HG03354 (cell line): ENCODE data around the gene OR51I2.

Experiments
- ATAC-seq: cut with Tn5 transposase; IDR thresholded peaks from one replicate; pipeline ENCODE4 v1.9.1; 2021; ENCODE audit warnings: mild to moderate bottlenecking; ENCODE audit not compliant: unreplicated experiment, poor library complexity, severe bottlenecking

Gene OR51I2, protein sequence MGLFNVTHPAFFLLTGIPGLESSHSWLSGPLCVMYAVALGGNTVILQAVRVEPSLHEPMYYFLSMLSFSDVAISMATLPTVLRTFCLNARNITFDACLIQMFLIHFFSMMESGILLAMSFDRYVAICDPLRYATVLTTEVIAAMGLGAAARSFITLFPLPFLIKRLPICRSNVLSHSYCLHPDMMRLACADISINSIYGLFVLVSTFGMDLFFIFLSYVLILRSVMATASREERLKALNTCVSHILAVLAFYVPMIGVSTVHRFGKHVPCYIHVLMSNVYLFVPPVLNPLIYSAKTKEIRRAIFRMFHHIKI

DNA sequence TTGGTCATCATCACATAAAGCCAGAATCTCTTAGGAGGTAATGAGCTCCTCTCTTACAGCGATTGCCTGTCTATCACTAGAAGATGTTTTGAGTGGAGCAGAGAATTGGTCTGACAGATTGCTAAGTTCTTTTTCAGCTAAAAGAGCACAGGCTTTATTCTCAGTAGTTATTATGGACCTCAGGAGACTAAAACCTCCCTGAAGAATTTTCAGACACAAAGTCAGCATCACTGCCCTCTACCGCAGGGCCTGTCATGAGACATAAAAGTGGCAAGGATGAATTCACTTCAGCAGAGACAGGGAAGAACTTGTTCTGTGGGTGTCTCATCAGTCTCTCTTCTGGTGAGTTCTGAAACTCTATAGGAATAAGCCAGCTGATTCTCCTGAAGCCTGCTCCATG, at the start of gene OR51I2:
Gene OR51I2, plus strand, starts transcription at position 301 of the 400 bp plus-strand sequence. CDS start 4,166 bp downstream, outside the sequence.
- no peak for ATAC-seq

DNA sequence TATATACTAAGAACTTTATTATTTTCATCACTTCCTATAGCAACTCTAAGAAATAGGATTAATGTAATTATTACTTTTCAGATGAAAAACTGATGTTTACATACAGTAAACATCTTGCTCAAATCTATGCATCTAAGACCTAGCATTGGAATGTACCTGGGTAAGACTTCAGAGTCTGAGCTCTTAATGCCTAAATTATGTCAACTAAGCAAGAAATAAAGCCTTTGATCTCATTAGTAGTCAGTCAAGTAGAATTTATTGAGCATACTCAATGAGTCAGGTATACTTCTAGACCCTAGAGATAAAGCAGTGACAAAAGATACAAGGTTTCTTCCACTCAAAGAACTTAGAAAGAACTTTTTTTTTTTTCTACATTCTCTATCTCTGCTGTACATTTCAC, 44.0 kb upstream of the OR51I2 start:
- no peak for ATAC-seq

DNA sequence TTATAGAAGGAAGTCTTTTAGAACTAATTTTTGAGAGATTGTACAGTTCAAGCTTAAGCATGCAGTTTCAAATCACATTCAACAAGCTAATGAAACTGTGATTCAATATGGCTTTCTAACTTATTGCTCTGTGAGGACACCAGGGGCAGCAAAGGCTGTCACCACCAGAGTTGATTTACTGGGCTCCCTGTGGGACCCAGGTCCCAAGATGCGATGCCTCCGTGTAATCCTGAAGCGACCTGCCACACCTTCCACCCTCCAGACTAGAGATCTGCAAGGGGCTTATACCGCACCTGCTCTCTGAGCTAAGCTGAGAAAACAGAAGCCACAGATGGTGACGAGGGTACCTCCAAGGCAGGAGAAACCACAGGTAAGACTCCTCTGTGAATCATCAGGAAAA, 28.1 kb upstream of the OR51I2 start:
- ATAC-seq, result no peak

DNA sequence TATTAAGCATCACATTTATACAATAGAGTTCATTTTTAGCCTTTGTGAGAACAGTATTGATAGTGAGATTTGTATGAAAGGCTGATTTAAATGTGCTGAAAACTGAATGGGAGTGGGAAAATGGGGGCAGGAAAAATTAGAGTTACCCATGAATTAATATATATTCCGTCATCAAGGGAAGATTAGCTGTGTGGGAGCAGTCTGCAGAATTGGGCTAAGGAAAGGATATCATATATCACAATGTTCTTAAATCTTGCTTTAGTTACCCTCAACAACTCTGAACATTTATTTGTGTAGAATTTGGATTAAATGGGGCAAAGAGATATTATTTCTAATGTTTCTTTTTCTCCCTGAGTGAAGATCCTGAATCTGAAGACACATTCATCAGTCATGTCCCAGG, 27.3 kb upstream of the OR51I2 start, which contains the start of gene OR51Q1:
Gene OR51Q1, plus strand, starts transcription at position 301 of the 400 bp plus-strand sequence. Its CDS starts 90 bp downstream, at position 391.
- no peak for ATAC-seq

DNA sequence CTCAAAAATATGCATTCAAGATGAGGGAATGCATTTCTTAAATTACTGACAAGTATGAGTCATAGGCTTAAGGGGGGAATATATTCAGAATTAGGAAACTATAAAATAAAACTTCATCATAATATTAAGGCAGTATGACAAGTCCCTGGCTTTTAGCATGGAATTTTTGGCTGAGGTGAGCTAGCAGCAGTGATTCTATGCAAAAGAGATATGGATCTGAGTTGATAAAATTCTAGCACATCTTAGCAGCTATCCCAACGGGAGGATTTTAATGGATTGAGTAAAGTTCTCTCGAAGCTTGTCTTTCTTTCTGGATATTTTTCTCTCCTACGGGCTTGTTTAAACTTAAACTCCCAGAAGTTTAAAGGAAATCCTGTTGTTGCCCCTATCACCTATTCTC, 26.0 kb upstream of the OR51I2 start:
- no peak for ATAC-seq

DNA sequence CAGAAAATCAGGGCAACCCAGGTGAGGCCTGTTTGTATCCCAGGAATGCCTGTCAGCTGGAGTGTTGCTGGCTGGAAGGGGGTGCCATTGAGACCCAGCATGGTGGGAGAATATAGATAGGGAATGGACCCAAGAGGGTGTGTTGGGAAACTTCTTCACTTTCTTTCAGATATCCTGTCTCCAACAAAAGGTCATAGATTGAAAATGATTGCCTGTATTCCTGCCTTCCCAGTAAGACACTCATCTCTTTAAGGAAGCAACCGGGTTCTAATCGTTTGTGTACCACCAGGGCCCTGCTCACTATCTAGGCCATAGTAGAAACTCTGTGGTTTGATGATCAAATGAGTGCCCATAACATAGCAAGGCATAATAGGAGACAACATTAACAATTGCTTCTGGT, 7.7 kb upstream of the OR51I2 start, which contains the start of gene OR51I1:
Gene OR51I1, minus strand, starts transcription at position 101 of the 400 bp plus-strand sequence. Its CDS starts 0 bp downstream, at position 101.
- no peak for ATAC-seq

DNA sequence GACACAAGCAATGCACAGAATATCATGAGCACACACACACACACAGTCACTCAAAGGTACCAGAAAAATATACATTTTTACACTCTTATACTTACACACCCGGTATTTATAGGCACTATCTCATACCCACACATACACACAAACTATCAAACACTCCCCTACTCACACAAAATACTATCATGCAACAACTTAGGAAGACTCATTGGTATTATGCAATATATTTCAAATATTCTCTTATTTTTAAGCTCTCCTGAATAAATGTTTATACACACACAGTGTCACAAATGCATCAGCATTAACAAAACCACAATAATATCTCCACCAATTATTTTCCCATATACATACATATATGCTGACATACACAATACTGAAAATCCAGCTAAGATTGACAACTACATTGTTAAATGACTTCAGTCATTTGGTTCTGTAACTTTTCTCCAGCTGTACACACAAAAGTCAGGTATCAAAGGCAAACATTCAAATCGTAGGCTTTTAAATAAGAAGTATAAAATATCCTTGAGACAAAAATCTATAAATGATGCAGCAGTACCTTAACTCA, 5.2 kb upstream of the OR51I2 start:
- no peak for ATAC-seq

DNA sequence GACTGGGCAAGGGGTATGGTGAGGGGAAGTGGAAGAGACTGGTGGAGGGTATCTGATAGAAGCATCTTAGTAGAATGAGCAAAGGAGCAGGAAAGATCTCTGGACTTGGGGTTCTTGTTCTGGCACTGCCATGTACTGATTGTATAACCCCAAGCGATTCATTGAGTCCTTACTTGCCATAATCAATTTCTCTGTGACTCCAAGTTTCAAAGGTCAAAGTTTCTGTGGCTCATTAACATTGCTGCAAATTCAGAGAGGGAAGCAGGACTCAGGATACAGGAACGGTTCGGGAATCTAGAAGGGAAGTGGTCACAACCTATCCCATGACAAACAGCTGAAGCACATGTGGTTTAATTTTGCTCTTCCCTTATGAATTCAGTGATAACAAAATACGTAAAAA, 309 bp downstream of the OR51I2 start:
- no peak for ATAC-seq

DNA sequence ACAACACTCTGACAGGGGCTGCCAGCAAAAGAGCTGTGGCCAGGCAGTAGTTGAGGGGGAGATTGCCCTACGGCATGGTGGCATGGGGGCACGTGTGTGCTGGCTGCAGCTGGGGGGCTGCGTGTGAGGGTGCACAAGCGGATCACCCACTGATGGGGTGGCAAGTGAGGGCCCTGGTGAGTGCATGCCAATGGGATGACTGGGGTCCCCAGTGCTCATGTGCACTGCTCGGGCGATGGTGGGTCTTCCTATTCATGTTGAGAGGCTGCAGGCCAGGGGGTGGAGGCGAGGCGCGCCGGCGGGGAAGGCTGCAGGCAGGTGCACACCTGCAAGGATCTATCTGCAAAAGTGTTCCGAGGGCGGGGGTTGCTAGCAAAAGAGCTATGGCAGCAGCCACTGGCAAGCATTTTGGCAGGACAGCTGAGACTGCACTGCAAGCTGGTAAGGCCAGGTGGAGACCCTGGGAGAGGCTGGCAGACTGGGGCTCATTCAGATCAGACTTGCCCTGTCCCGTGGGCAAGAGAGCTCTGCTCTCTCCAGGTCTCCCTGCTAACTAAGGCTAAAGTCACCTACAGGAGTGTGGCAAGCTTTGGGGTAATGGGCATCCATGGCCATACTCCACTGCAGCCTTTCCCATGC, 12.0 kb downstream of the OR51I2 start:
- no peak for ATAC-seq

DNA sequence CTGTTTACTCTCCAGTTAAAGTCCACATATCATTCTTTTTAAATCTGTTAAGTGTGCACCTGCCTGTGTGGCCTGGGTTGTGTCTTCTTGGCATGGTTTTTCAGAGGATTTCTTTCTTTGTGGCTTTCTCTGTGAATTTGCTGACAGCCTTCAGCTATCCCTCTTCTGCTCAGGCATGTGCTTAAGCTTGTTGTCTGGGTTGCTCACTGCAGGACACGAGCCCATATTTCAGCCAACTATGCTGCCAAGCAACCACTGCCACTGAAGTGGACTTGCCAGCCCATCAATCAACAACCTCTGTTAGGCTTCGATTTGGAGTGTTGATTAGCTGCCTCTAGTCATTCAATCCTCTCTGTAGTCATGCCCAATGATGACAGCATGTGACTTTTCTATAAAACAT, 18.4 kb downstream of the OR51I2 start:
- no peak for ATAC-seq

DNA sequence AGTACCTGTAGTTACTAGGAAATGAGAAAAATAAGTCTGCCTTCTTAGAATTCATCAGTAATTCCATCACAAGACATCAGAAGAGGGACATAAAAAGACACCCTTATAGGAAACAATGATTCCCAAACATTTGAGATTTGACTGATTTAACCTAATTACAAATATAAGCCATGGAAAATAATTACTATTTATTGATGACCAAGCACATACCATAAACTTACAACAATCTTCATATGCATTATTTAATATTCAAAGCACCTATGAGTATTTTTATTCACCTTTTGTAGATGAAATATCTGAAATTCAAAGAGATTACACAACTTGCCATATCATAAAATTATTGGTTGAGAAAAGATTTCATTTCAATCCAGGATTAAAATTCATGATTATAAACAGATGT, 24.8 kb downstream of the OR51I2 start:
- no peak for ATAC-seq

DNA sequence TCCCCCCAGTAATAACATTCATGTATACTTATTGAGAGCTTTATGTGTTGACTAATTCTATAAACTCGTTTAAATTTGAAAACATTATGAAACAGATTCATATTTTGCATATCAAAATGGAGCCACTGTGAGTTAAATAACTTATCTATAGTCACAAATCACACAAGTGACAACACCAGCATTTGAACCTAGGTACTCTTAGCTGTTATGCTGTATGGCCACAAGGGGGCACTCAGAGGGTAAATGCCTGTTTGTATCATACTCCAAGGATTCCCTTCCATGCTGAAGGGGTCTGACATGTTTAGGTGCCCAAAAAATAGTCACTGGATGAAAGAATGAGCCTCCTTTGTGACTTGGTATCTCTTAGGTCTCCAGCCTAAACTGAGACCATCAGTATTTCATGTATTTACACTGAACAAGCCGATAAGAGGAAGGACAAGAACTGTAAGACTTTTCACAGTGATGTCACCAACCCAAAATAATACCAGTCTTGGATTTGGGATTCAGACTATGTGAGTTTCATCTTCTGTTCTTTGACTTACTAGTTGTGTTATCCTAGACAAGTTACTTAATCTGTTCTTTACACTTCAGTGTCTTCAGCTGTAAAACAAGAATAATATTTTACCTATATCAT, 27.2 kb downstream of the OR51I2 start:
- peak; percentile 83 for ATAC-seq

DNA sequence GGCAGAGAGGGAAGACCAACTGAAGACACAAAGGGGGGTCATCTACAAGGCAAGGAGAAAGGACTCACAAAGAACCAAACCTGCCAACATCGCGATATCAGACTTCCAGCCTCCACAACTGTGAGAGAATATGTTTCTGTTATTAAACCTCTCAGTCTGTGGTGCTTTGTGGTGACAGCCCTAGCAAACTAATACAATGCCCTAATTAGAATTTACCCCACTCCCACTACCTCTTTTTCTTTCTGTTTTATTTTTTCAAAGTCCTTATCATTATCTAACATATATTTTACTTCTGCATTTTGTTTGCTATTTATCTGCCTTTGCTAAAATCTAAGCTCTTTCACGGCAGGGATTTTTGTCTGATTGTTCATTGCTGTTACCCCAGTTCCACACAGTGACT, 36.9 kb downstream of the OR51I2 start:
- no peak for ATAC-seq

DNA sequence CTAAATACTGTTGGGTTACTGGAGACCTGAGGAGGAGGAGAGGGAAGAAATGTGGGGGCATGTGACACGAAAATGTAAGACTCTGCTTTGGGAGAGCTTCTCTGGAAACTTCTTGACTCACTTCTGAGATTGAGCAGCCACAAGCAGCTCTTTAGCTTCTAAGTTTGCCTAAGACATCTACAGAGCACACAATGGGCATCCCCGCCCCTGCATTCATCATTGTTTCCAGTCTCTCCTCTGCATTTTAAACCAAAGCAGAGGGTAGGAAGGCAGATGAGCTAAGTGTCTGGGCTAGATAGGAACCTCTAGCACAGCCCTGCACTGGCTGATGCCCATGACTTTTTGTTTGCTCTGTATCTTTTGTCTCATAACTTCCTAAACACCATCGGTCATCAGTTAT, 37.3 kb downstream of the OR51I2 start:
- ATAC-seq, result no peak

DNA sequence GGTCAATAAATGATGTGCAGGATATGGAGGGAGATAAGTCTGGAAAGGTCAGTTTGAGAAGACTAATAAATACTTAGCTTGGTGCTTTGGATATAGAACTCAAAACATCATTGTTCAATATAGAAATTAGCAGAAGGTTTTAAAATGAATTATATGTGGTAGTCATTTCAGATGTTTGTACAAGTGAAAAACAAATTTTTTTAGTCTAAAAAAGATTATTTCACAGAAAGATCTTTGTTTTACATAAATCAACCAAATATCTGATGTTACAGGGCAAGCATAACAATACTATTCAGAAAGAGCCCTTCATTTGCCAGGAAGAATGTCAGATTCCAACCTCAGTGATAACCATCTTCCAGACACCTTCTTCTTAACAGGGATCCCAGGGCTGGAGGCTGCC, 39.3 kb downstream of the OR51I2 start, which contains the start of gene OR52D1:
Gene OR52D1, plus strand, starts transcription at position 301 of the 400 bp plus-strand sequence. Its CDS starts 22 bp downstream, at position 323.
- ATAC-seq, result no peak

DNA sequence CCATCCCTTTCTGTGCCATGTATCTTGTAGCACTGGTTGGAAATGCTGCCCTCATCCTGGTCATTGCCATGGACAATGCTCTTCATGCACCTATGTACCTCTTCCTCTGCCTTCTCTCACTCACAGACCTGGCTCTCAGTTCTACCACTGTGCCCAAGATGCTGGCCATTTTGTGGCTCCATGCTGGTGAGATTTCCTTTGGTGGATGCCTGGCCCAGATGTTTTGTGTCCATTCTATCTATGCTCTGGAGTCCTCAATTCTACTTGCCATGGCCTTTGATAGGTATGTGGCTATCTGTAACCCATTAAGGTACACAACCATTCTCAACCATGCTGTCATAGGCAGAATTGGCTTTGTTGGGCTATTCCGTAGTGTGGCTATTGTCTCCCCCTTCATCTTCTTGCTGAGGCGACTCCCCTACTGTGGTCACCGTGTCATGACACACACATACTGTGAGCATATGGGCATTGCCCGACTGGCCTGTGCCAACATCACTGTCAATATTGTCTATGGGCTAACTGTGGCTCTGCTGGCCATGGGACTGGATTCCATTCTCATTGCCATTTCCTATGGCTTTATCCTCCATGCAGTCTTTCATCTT, 39.8 kb downstream of the OR51I2 start:
- ATAC-seq, result no peak

DNA sequence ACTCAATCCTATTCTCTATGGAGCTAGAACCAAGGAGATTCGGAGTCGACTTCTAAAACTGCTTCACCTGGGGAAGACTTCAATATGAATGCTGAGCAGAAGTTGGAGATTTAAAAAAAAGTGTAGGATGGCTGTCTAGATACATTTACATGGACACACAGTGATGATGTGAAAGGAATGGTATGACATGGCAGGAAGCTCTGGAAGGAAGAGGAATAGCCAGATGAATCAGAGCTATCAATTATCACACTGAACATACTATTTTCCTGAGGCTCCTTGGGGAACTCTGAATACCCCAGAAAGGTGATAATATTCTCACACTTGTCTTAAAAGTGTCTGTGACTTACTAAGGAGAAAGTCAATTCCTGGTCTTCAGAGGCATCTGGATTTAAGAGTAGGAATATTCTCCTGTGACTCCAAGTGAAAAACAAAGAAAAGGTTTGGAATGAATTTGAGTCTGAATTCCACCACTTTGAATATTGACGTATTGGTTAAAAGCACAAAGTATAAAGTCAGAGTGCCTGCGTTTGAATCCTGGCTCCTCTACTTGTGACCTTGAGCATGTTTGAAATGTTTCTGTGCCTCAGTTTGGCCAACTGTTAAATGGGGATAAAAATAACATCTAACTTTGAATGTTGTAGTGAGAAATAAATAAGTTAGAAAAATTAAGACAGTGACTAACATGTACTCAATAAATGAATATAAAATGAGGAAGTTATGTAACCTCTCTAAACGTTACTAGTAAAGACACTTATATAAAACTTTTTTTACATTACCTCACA, 40.6 kb downstream of the OR51I2 start:
- ATAC-seq, result no peak

DNA sequence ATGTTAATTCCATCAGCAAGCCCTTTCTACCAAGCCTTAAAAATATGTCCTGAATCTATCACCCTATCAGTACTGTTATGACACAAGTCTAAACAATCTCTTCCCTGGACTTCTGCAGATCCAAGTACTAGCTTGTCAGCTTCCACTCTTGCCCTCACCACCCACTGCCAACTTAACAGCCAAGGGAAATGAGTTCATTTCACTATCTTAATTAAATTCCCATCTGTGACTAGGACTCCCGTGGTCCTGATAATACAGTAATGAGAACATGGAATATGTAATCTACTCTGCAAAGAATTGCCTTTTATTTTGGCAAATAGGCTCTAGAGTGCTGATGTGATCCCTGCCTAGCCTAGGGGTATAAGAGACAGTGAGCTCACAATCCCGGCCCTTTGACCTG, 50.5 kb downstream of the OR51I2 start:
- ATAC-seq, result no peak

DNA sequence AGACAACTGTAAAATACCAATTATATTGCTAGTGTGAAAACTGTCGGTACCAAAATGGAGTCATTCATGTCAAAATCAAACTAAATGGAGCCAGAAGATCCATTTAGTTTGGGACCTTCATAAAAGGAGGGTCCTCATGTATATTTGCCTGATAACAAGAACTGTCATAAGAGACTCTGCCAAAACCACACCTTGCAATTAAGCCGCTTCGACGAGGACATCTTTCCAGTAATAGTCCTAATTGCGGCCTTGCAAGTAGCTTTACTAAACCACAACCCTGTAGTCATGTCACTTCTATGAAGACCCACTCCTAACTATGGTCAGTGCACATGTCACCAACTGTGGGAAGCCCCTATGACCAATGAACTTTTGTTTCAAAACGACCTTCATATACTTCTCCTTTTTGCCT, 51.3 kb downstream of the OR51I2 start:
- ATAC-seq, result no peak
